HepG2 (cell line): ENCODE results near the gene WDR54. TPM values are rescaled to one million over a fixed set of nuclear protein-coding genes. Genes with fewer than 3 reads are reported as not detected.

ENCODE experiments used
- ATAC-seq: fragments of 200-7000 bp; cut with Tn5 transposase; 3 replicates; pipeline ENCODE4 v1.9.1; 2020; ENCODE audit warnings: mild to moderate bottlenecking, moderate library complexity
- BruUV-seq: library from RNA; stranded (reverse); fragments of 400-500 nt; replicated peaks from 2 replicates; lab custom pipeline; 2021; lab: Mats Ljungman, UMichigan
- CTCF ChIA-PET: fragments of 300-600 bp; formaldehyde crosslinking; extraction: SDS; loops from one replicate; lab custom pipeline; 2021; ENCODE audit warnings: low total read pairs, inconsistent platforms, low intra/inter-chr PET ratio; lab: Yijun Ruan, JAX
- POLR2A ChIA-PET: fragments of 350-600 bp; sonication (Branson Sonifier 250); formaldehyde crosslinking; loops from one replicate; lab custom pipeline; 2020; ENCODE audit warnings: antibody characterized with exemption, inconsistent platforms; lab: Yijun Ruan, JAX
- DNase-seq: peaks from one replicate; pipeline ENCODE4 v3.0.0-alpha.2; 2015; ENCODE audit warnings: low spot score
- FAIRE-seq: peaks from 3 replicates; lab custom pipeline; 2011; peaks lifted over from hg19 to GRCh38; lab: Jason Lieb, UNC
- H2AFZ ChIP-seq: one replicate; pipeline ENCODE4 v1.6.1; 2011; ENCODE audit warnings: low read length, inconsistent platforms
- H3K27ac ChIP-seq: fragments of 300-600 bp; 3 replicates; pipeline ENCODE4 v1.8.0; 2011; ENCODE audit warnings: mixed run types, mild to moderate bottlenecking, mixed read lengths, low read length, inconsistent platforms; ENCODE audit not compliant: insufficient read depth; ENCODE audit errors: extremely low read length
- H3K27me3 ChIP-seq, 2 experiments: fragments of 200-600 bp in 1 of 2; 2 replicates in 1 of 2; 3 replicates in 1 of 2; pipeline versions ENCODE4 v1.6.0 to v1.8.0; 2011; ENCODE audit warnings: low read length in 2 of 2, mild to moderate bottlenecking in 2 of 2, moderate library complexity in 2 of 2, inconsistent platforms in 1 of 2; ENCODE audit not compliant: insufficient read depth in 2 of 2, control insufficient read depth in 1 of 2
- H3K36me3 ChIP-seq, 2 experiments: fragments of 200-600 bp in 1 of 2; replicated peaks in 1 of 2; 2 replicates in 1 of 2; 3 replicates in 1 of 2; pipeline versions ENCODE4 v1.5.1 to v1.8.0; 2011; ENCODE audit warnings: low read length in 2 of 2, inconsistent platforms in 1 of 2; ENCODE audit not compliant: insufficient read depth in 2 of 2, control insufficient read depth in 1 of 2
- H3K4me1 ChIP-seq: 2 replicates; pipeline ENCODE4 v1.5.1; 2012; ENCODE audit warnings: low read length, inconsistent platforms; ENCODE audit not compliant: insufficient read depth
- H3K4me2 ChIP-seq: 2 replicates; pipeline ENCODE4 v1.6.0; 2011; ENCODE audit warnings: low read depth, low read length, inconsistent platforms
- H3K4me3 ChIP-seq, 3 experiments: fragments of 200-600 bp in 1 of 3; sonication (generic), shearing (Covaris generic) in 1 of 3; replicated peaks in 1 of 3; 2 replicates each; pipeline ENCODE4 v1.5.1; 2011 to 2016; ENCODE audit warnings: low read length in 3 of 3, inconsistent platforms in 2 of 3, low read depth in 2 of 3, mild to moderate bottlenecking in 2 of 3, control low read depth in 1 of 3, mixed read lengths in 1 of 3; ENCODE audit not compliant: insufficient read depth in 1 of 3
- H3K79me2 ChIP-seq: one replicate; pipeline ENCODE4 v1.6.1; 2011; ENCODE audit warnings: low read length, inconsistent platforms; ENCODE audit not compliant: insufficient read depth
- H3K9ac ChIP-seq: 2 replicates; pipeline ENCODE4 v1.6.0; 2011; ENCODE audit warnings: mild to moderate bottlenecking, low read depth, low read length, inconsistent platforms; ENCODE audit not compliant: insufficient read depth
- H3K9me3 ChIP-seq: 2 replicates; pipeline ENCODE4 v1.5.1; 2012; ENCODE audit warnings: mild to moderate bottlenecking, low read length
- H4K20me1 ChIP-seq: 2 replicates; pipeline ENCODE4 v1.6.0; 2011; ENCODE audit warnings: inconsistent platforms, mild to moderate bottlenecking, low read length, moderate library complexity; ENCODE audit not compliant: insufficient read depth
- ARID2 ChIP-seq: sonication (generic); formaldehyde crosslinking; IDR thresholded peaks from 2 replicates; pipeline ENCODE4 v1.8.1; 2022; ENCODE audit warnings: mild to moderate bottlenecking, missing genetic modification reagents, borderline replicate concordance
- DNMT3B ChIP-seq: conservative IDR thresholded peaks from 2 replicates; pipeline ENCODE4 v1.6.1; 2016; ENCODE audit warnings: missing biosample characterization, control low read depth
- GFI1 ChIP-seq: sonication (generic); formaldehyde crosslinking; IDR thresholded peaks from 2 replicates; pipeline ENCODE4 v1.5.0; 2020; ENCODE audit warnings: missing genetic modification reagents, mild to moderate bottlenecking, borderline replicate concordance
- HNF4A ChIP-seq: sonication (generic); formaldehyde crosslinking; IDR thresholded peaks from 2 replicates; pipeline ENCODE4 v1.4.0; 2020; ENCODE audit warnings: missing genetic modification reagents
- MED13 ChIP-seq: sonication (generic); formaldehyde crosslinking; IDR thresholded peaks from 2 replicates; pipeline ENCODE4 v1.5.0; 2020; ENCODE audit warnings: missing genetic modification reagents
- MZF1 ChIP-seq: sonication (generic); formaldehyde crosslinking; IDR thresholded peaks from 2 replicates; pipeline ENCODE4 v1.8.1; 2023; ENCODE audit warnings: mild to moderate bottlenecking, missing genetic modification reagents, borderline replicate concordance
- NFIB ChIP-seq: sonication (generic); formaldehyde crosslinking; IDR thresholded peaks from 2 replicates; pipeline ENCODE4 v1.9.0; 2021; ENCODE audit warnings: missing genetic modification reagents, mild to moderate bottlenecking, borderline replicate concordance
- NR2F2 ChIP-seq: IDR thresholded peaks from 2 replicates; pipeline ENCODE4 v1.6.1; 2012; ENCODE audit warnings: low read depth, inconsistent platforms, borderline replicate concordance
- SNAPC2 ChIP-seq: sonication (generic); formaldehyde crosslinking; IDR thresholded peaks from 2 replicates; pipeline ENCODE4 v1.8.1; 2022; ENCODE audit warnings: mild to moderate bottlenecking, missing genetic modification reagents
- ZMAT3 ChIP-seq: sonication (generic); formaldehyde crosslinking; conservative IDR thresholded peaks from 2 replicates; pipeline ENCODE4 v1.7.0; 2021; ENCODE audit warnings: missing genetic modification reagents
- ZNF275 ChIP-seq: sonication (generic); formaldehyde crosslinking; IDR thresholded peaks from 2 replicates; pipeline ENCODE4 v1.8.0; 2022; ENCODE audit warnings: missing genetic modification reagents, mild to moderate bottlenecking, inconsistent platforms, borderline replicate concordance
- ZNF710 ChIP-seq: sonication (generic); formaldehyde crosslinking; IDR thresholded peaks from 2 replicates; pipeline ENCODE4 v1.5.0; 2020; ENCODE audit warnings: mild to moderate bottlenecking, missing genetic modification reagents, borderline replicate concordance
- WGBS: methylation state at CpG from one replicate; pipeline ENCODE4 v1.1.6; 2017; ENCODE audit warnings: low lambda C conversion rate; 5-methylcytosine and 5-hydroxymethylcytosine counted together
- in situ Hi-C: cut with HindIII; loops from 2 replicates; pipeline ENCODE4 v1.10.0; 2017; ENCODE audit warnings: low pct_unique_long_range_greater_than_20kb; ENCODE audit not compliant: extremely low pct_ligation_motif_present
- intact Hi-C: fragments of 100-400 bp; cut with micrococcal nuclease; formaldehyde crosslinking; loops from one replicate; pipeline ENCODE4 v1.10.0; 2022; ENCODE audit not compliant: unreplicated experiment
- polyA plus RNA-seq, 8 experiments: library from polyadenylated mRNA; depleted of rRNA in 3 of 8; stranded (reverse) in 7 of 8; unstranded in 1 of 8; fragments of >200 nt; fragmentation: Illumina TruSeq in 4 of 8; extraction: Trizol in 4 of 8; gene quantifications; 2 replicates each; pipeline versions ENCODE4 v1.2.1 to v1.2.3, GENCODE V29; 2011 to 2016; ENCODE audit warnings: low read depth in 4 of 8, missing spikeins in 1 of 8, mixed read lengths in 1 of 8; ENCODE audit not compliant: insufficient read depth in 1 of 8
- total RNA-seq, 5 experiments: library from RNA; depleted of rRNA; stranded (reverse); fragments of >200 nt; fragmentation: Illumina TruSeq; extraction: Trizol; gene quantifications; 2 replicates each; pipeline ENCODE4 v1.2.3, GENCODE V29; 2016; ENCODE audit warnings: low read depth in 1 of 5
- TF ChIP-seq, protein P1 (sequence below): sonication (generic); formaldehyde crosslinking; IDR thresholded peaks from 2 replicates; pipeline ENCODE4 v1.8.1; 2023; ENCODE audit warnings: mild to moderate bottlenecking, moderate library complexity, missing genetic modification reagents
- TF ChIP-seq, protein P2 (sequence below): sonication (generic); formaldehyde crosslinking; IDR thresholded peaks from 2 replicates; pipeline ENCODE4 v1.8.0; 2022; ENCODE audit warnings: missing genetic modification reagents, mild to moderate bottlenecking, moderate library complexity, borderline replicate concordance
- TF ChIP-seq, protein P3 (sequence below): sonication (generic); formaldehyde crosslinking; conservative IDR thresholded peaks from 2 replicates; pipeline ENCODE4 v1.8.0; 2022; ENCODE audit warnings: mild to moderate bottlenecking, moderate library complexity, missing genetic modification reagents

Gene WDR54
- total and polyA plus RNA-seq, 2 of the 13 experiments (the other 11 are each of a cell fraction or from before 2014, with no cell fraction given) = 2.0 to 17.3 TPM

DNA sequence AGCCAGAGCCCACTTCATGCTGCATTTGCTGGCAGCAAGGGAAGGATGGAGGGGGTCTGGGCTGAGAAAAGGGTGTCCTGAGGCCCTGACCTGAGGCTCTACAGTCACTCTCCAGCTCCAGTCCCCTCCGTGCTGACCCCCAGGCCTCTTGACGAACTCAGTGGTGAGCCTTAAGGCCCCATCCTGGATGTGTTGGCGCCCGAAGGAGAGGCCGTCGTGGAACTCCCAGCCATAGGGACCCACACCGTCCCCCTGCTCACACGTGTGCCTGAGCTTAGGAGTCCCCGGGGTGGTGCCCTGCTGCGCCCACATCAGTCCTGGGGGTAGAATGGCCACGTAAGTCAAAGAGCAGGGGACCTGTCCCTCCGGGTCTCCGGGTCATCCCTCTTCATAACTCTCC, 42.9 kb downstream of the WDR54 start:
- Histone ChIP-seq H3K4me1 (peaks cover 36% of the 10 kb centered on the region), H3K27me3 (no peaks in the 10 kb centered on the region; a peak in 1 of 5 replicates), H3K4me3 (peak overlapping the region; percentile 74 to 92 (median 83)), H3K27ac (peak overlapping the region; percentile 89), H3K9me3 (no peaks in the 10 kb centered on the region), H3K9ac (peak overlapping the region; percentile 96), H3K4me2 (peak overlapping the region; percentile 92), H3K36me3 (peaks cover 1 to 24% of the 10 kb centered on the region in 2 experiments), H4K20me1 (peaks cover 4% of the 10 kb centered on the region; the same call in 1 of the 2 replicates), H2AFZ (no peak overlapping the region), H3K79me2 (peaks cover 29% of the 10 kb centered on the region)
- peak; percentile 20 for ATAC-seq
- no TSS peak for BruUV-seq
- no peak for FAIRE-seq
- in situ Hi-C loops (no loop called here), intact Hi-C loops (loop anchor here (2.0 kb wide), 1 partner anchor 40 kb away; no protein-coding TSS in a partner anchor)
- POLR2A ChIA-PET = interaction anchor here (1.2 to 3.9 kb wide), 4 partner anchors 17 to 35 kb away, joined by 3 to 21 read pairs (median 8); partner anchors contain the start of genes CCDC142 and TTC31
- 0% methylated on average over 7 of the region's 13 CpGs for WGBS
- DNase-seq = no peak
- CTCF ChIA-PET = interaction anchor here (1.2 kb wide), 1 partner anchor 19 kb away, joined by 5 read pairs; the partner anchor contains the start of genes CCDC142 and TTC31
- TF ChIP-seq, protein P1, sequence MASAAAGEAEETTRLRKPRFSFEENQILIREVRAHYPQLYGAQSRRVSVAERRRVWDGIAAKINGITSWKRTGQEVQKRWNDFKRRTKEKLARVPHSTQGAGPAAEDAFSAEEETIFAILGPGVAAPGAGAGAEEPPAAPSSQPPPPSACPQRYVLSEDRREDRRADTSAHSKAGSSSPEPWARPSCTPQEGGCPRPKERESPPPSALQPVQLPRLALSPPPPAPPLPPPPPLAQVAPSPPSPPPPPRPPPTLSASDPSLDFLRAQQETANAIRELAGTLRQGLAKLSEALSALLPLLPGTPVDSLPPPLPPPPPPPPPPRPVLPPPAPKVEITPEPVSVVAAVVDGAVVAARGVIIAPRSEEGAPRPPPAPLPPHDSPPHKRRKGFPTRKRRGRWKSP = 0 out of 2 replicates have a peak, but pooled peaks have one; percentile 33
- TF ChIP-seq HNF4A (CRISPR knock-in tag) (no peak), MED13 (CRISPR knock-in tag) (0 out of 2 replicates have a peak, but pooled peaks have one; percentile 9), ZMAT3 (CRISPR knock-in tag) (0 out of 2 replicates have a peak, but pooled peaks have one; percentile 6), SNAPC2 (peak; percentile 66; the same call in 1 of the 2 replicates), NR2F2 (no peak), GFI1 (CRISPR knock-in tag) (no peak), ZNF710 (CRISPR knock-in tag) (no peak), ARID2 (peak; percentile 67; the same call in 1 of the 2 replicates), MZF1 (CRISPR knock-in tag) (no peak), DNMT3B (0 out of 2 replicates have a peak, but pooled peaks have one; percentile 54), ZNF275 (CRISPR knock-in tag) (0 out of 2 replicates have a peak, but pooled peaks have one; percentile 13), NFIB (CRISPR knock-in tag) (0 out of 2 replicates have a peak, but pooled peaks have one; percentile 76)
- TF ChIP-seq, protein P2, sequence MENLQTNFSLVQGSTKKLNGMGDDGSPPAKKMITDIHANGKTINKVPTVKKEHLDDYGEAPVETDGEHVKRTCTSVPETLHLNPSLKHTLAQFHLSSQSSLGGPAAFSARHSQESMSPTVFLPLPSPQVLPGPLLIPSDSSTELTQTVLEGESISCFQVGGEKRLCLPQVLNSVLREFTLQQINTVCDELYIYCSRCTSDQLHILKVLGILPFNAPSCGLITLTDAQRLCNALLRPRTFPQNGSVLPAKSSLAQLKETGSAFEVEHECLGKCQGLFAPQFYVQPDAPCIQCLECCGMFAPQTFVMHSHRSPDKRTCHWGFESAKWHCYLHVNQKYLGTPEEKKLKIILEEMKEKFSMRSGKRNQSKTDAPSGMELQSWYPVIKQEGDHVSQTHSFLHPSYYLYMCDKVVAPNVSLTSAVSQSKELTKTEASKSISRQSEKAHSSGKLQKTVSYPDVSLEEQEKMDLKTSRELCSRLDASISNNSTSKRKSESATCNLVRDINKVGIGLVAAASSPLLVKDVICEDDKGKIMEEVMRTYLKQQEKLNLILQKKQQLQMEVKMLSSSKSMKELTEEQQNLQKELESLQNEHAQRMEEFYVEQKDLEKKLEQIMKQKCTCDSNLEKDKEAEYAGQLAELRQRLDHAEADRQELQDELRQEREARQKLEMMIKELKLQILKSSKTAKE (CRISPR knock-in tag) = no peak
- TF ChIP-seq, protein P3, sequence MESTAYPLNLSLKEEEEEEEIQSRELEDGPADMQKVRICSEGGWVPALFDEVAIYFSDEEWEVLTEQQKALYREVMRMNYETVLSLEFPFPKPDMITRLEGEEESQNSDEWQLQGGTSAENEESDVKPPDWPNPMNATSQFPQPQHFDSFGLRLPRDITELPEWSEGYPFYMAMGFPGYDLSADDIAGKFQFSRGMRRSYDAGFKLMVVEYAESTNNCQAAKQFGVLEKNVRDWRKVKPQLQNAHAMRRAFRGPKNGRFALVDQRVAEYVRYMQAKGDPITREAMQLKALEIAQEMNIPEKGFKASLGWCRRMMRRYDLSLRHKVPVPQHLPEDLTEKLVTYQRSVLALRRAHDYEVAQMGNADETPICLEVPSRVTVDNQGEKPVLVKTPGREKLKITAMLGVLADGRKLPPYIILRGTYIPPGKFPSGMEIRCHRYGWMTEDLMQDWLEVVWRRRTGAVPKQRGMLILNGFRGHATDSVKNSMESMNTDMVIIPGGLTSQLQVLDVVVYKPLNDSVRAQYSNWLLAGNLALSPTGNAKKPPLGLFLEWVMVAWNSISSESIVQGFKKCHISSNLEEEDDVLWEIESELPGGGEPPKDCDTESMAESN (CRISPR knock-in tag) = no peak
